Keratinocyte (primary cell): ENCODE measurements around the gene GGA1. TPM values are rescaled to one million over a fixed set of nuclear protein-coding genes. Genes with fewer than 3 reads are reported as not detected.
A peak's percentile ranks its signal among the peaks of the same experiment; 100 is the strongest.

Source experiments
- DNase-seq: peaks from one replicate; pipeline ENCODE4 v3.0.0-alpha.2; 2011; ENCODE audit warnings: low read depth, missing footprints, low spot score
- FAIRE-seq: peaks from 2 replicates; lab custom pipeline; 2011; peaks lifted over from hg19 to GRCh38; lab: Jason Lieb, UNC
- H2AFZ ChIP-seq: 2 replicates; pipeline ENCODE4 v1.6.0; 2012; ENCODE audit warnings: low read length, control low read depth, inconsistent platforms; ENCODE audit not compliant: control insufficient read depth
- H3K27ac ChIP-seq: 2 replicates; pipeline ENCODE4 v1.5.1; 2011; ENCODE audit warnings: low read length; ENCODE audit not compliant: control insufficient read depth, insufficient read depth
- H3K27me3 ChIP-seq: 3 replicates; pipeline ENCODE4 v1.6.0; 2011; ENCODE audit warnings: low read length; ENCODE audit not compliant: control insufficient read depth, insufficient read depth; ENCODE audit errors: extremely low read depth
- H3K36me3 ChIP-seq, 2 experiments: 2 replicates in 1 of 2; 3 replicates in 1 of 2; pipeline ENCODE4 v1.5.1; 2011; ENCODE audit warnings: low read length in 2 of 2, mild to moderate bottlenecking in 1 of 2; ENCODE audit not compliant: control insufficient read depth in 2 of 2, insufficient read depth in 2 of 2; ENCODE audit errors: extremely low read depth in 1 of 2
- H3K4me1 ChIP-seq: 3 replicates; pipeline ENCODE4 v1.5.1; 2011; ENCODE audit warnings: low read length; ENCODE audit not compliant: control insufficient read depth, insufficient read depth; ENCODE audit errors: extremely low read depth
- H3K4me2 ChIP-seq: 3 replicates; pipeline ENCODE4 v1.6.0; 2011; ENCODE audit warnings: low read depth, low read length; ENCODE audit not compliant: control insufficient read depth, insufficient read depth; ENCODE audit errors: extremely low read depth
- H3K4me3 ChIP-seq, 3 experiments: fragments of 200-600 bp in 1 of 3; sonication (generic) in 1 of 3; 2 replicates in 2 of 3; 3 replicates in 1 of 3; pipeline ENCODE4 v1.5.1; 2011 to 2016; ENCODE audit warnings: low read length in 3 of 3, mild to moderate bottlenecking in 3 of 3, control low read depth in 2 of 3, inconsistent platforms in 1 of 3, low read depth in 1 of 3, mixed read lengths in 1 of 3, mixed run types in 1 of 3, moderate library complexity in 1 of 3; ENCODE audit not compliant: control insufficient read depth in 2 of 3, insufficient read depth in 2 of 3; ENCODE audit errors: extremely low read depth in 1 of 3
- H3K79me2 ChIP-seq: 2 replicates; pipeline ENCODE4 v1.6.0; 2012; ENCODE audit warnings: low read length; ENCODE audit not compliant: control insufficient read depth, insufficient read depth
- H3K9ac ChIP-seq: 3 replicates; pipeline ENCODE4 v1.6.0; 2011; ENCODE audit warnings: low read length; ENCODE audit not compliant: control insufficient read depth, insufficient read depth; ENCODE audit errors: extremely low read depth
- H3K9me1 ChIP-seq: 3 replicates; pipeline ENCODE4 v1.6.0; 2011; ENCODE audit warnings: low read length; ENCODE audit not compliant: control insufficient read depth, insufficient read depth; ENCODE audit errors: extremely low read depth
- H3K9me3 ChIP-seq: 2 replicates; pipeline ENCODE4 v1.5.1; 2012; ENCODE audit warnings: low read depth, low read length; ENCODE audit not compliant: control insufficient read depth
- H4K20me1 ChIP-seq: 3 replicates; pipeline ENCODE4 v1.6.0; 2011; ENCODE audit warnings: low read length; ENCODE audit not compliant: control insufficient read depth, insufficient read depth; ENCODE audit errors: extremely low read depth
- EZH2 ChIP-seq: IDR thresholded peaks from one replicate; pipeline ENCODE4 v1.6.1; 2012; ENCODE audit warnings: inconsistent platforms, mild to moderate bottlenecking, low read length, moderate library complexity
- dilution Hi-C: fragments of 300-500 bp; cut with MboI; formaldehyde crosslinking; loops from one replicate; pipeline ENCODE4 v1.7.0; 2020; ENCODE audit warnings: low sequenced_read_pairs; ENCODE audit not compliant: extremely low pct_ligation_motif_present
- polyA plus RNA-seq, 5 experiments: library from polyadenylated mRNA; depleted of rRNA in 3 of 5; stranded (reverse) in 3 of 5; stranded (forward) in 1 of 5; unstranded in 1 of 5; fragments of >200 nt; gene quantifications; 1 replicate in 1 of 5; 2 replicates in 3 of 5; 3 replicates in 1 of 5; pipeline versions ENCODE4 v1.2.1 to v1.2.3, GENCODE V29; 2011 to 2012; ENCODE audit warnings: missing spikeins in 2 of 5, low read depth in 1 of 5, low replicate concordance in 1 of 5
- TF ChIP-seq, protein P1 (sequence below), 3 experiments: IDR thresholded peaks in 1 of 3; conservative IDR thresholded peaks in 1 of 3; optimal IDR thresholded peaks in 1 of 3; 2 replicates in 2 of 3; 3 replicates in 1 of 3; pipeline versions ENCODE3 to v1.5.1; 2011; ENCODE audit warnings: low read length in 3 of 3, mild to moderate bottlenecking in 3 of 3, moderate library complexity in 2 of 3, control low read depth in 1 of 3, inconsistent platforms in 1 of 3; ENCODE audit not compliant: insufficient read depth in 2 of 3; ENCODE audit errors: extremely low read depth in 1 of 3

GGA1 gene
- polyA plus RNA-seq, 1 donor (not counting 4 experiments of a cell fraction or from before 2014, with no cell fraction given) = 29.2 TPM

- no peaks in the 10 kb centered on the region for H3K9me3 ChIP-seq
- no peak for TF ChIP-seq EZH2
- TF ChIP-seq, protein P1, sequence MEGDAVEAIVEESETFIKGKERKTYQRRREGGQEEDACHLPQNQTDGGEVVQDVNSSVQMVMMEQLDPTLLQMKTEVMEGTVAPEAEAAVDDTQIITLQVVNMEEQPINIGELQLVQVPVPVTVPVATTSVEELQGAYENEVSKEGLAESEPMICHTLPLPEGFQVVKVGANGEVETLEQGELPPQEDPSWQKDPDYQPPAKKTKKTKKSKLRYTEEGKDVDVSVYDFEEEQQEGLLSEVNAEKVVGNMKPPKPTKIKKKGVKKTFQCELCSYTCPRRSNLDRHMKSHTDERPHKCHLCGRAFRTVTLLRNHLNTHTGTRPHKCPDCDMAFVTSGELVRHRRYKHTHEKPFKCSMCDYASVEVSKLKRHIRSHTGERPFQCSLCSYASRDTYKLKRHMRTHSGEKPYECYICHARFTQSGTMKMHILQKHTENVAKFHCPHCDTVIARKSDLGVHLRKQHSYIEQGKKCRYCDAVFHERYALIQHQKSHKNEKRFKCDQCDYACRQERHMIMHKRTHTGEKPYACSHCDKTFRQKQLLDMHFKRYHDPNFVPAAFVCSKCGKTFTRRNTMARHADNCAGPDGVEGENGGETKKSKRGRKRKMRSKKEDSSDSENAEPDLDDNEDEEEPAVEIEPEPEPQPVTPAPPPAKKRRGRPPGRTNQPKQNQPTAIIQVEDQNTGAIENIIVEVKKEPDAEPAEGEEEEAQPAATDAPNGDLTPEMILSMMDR (optimal IDR thresholded peaks at IDR 0.05 in 1 of 3, IDR thresholded peaks at IDR 0.05 in 1 of 3, conservative IDR thresholded peaks at IDR 0.05 in 1 of 3; ENCODE audit: extremely low read depth in 1 of 3, insufficient read depth in 2 of 3, low read length in 3 of 3) = peak; percentile 94 to 99 (median 98)
- no peaks in the 10 kb centered on the region for H3K27me3 ChIP-seq
- peak overlapping the region; percentile 96 for H3K4me2 ChIP-seq
- dilution Hi-C loops = no loop called here
- H3K4me1 ChIP-seq = peaks cover 25% of the 10 kb centered on the region
- H3K36me3 ChIP-seq = no peaks in the 10 kb centered on the region
- H3K9me1 ChIP-seq = no peaks in the 10 kb centered on the region
- no peaks in the 10 kb centered on the region for H4K20me1 ChIP-seq
- peak overlapping the region; percentile 93 for H3K27ac ChIP-seq
- FAIRE-seq (peak; percentile 87), DNase-seq (peak; percentile 54)
- peak overlapping the region; percentile 89 for H2AFZ ChIP-seq
- peaks cover 27% of the 10 kb centered on the region for H3K79me2 ChIP-seq
- H3K4me3 ChIP-seq = peak overlapping the region; percentile 63 to 85 (median 75)
- peak overlapping the region; percentile 89 for H3K9ac ChIP-seq
These were observed 1.4 kb upstream of the GGA1 start for GRCh38 chr22:37607010-37607934.

- peaks cover 1 to 3% of the 10 kb centered on the region in 2 experiments for H3K36me3 ChIP-seq
- TF ChIP-seq, protein P1 (optimal IDR thresholded peaks at IDR 0.05 in 1 of 3, IDR thresholded peaks at IDR 0.05 in 1 of 3, conservative IDR thresholded peaks at IDR 0.05 in 1 of 3; ENCODE audit: extremely low read depth in 1 of 3, insufficient read depth in 2 of 3, low read length in 3 of 3) = no peak
- TF ChIP-seq EZH2 = no peak
- DNase-seq = no peak
- H3K4me3 ChIP-seq = peak overlapping the region; percentile 75 to 94 (median 81)
- no peaks in the 10 kb centered on the region for H4K20me1 ChIP-seq
- H3K4me2 ChIP-seq = peak overlapping the region; percentile 96
- no peaks in the 10 kb centered on the region for H3K9me1 ChIP-seq
- no peaks in the 10 kb centered on the region for H3K9me3 ChIP-seq
- peaks cover 29% of the 10 kb centered on the region for H3K79me2 ChIP-seq
- peak overlapping the region; percentile 87 for H2AFZ ChIP-seq
- H3K27ac ChIP-seq = peak overlapping the region; percentile 93
- dilution Hi-C loops = no loop called here
- peak; percentile 81 for FAIRE-seq
- peak overlapping the region; percentile 89 for H3K9ac ChIP-seq
- no peaks in the 10 kb centered on the region for H3K27me3 ChIP-seq
- peaks cover 28% of the 10 kb centered on the region for H3K4me1 ChIP-seq
These were observed 628 bp upstream of the GGA1 start for GRCh38 chr22:37607935-37608476.
